HCT116 (cell line): ENCODE data around the gene ZFX. TPM values are rescaled to one million over a fixed set of nuclear protein-coding genes. Genes with fewer than 3 reads are reported as not detected.

ENCODE experiments used
- ATAC-seq: fragments of 200-7000 bp; cut with Tn5 transposase; 2 replicates; pipeline ENCODE4 v1.9.1; 2020; ENCODE audit warnings: mild to moderate bottlenecking, moderate library complexity
- BruUV-seq: library from RNA; stranded (reverse); fragments of 400-500 nt; replicated peaks from 2 replicates; lab custom pipeline; 2021; lab: Mats Ljungman, UMichigan
- CTCF ChIA-PET: fragments of 300-600 bp; sonication (Branson Sonifier 250); formaldehyde crosslinking; loops from one replicate; lab custom pipeline; 2021; ENCODE audit warnings: antibody characterized with exemption; lab: Charles Lee
- POLR2A ChIA-PET: fragments of 300-600, 350-600 bp; sonication (Branson Sonifier 250); formaldehyde crosslinking; loops from one replicate; lab custom pipeline; 2021; ENCODE audit warnings: antibody characterized with exemption; lab: Charles Lee
- RAD21 ChIA-PET, 2 experiments: fragments of 300-600 bp; sonication (Branson Sonifier 250); formaldehyde crosslinking; loops; one replicate each; lab custom pipeline; 2023; ENCODE audit warnings: low total read pairs in 2 of 2; ENCODE audit not compliant: uncharacterized antibody in 2 of 2, unreplicated experiment in 2 of 2, low non-redundant PET in 1 of 2; lab: Charles Lee
- DNase-seq: peaks from one replicate; pipeline ENCODE4 v3.0.0-alpha.2; 2010; ENCODE audit warnings: low read depth, low spot score
- H2AFZ ChIP-seq: fragments of 200-600 bp; shearing (Covaris generic), sonication (generic); 2 replicates; pipeline ENCODE4 v1.6.1; 2017; ENCODE audit warnings: low read depth, mixed run types, mixed read lengths, antibody characterized with exemption, low read length; ENCODE audit not compliant: poor library complexity, severe bottlenecking
- H3K27ac ChIP-seq: 2 replicates; pipeline ENCODE4 v1.5.1; 2012; ENCODE audit warnings: low read depth, low read length
- H3K27me3 ChIP-seq: fragments of 200-600 bp; sonication (generic); 2 replicates; pipeline ENCODE4 v1.6.1; 2016; ENCODE audit warnings: mixed run types, low read length, mixed read lengths; ENCODE audit not compliant: insufficient read depth
- H3K36me3 ChIP-seq, 2 experiments: fragments of 200-500 bp in 1 of 2; fragments of 200-600 bp in 1 of 2; sonication (Bioruptor generic) in 1 of 2; sonication (generic) in 1 of 2; 2 replicates each; pipeline versions ENCODE4 v1.5.1 to v1.6.1; 2014 to 2016; ENCODE audit warnings: low read length in 2 of 2, inconsistent platforms in 1 of 2, mixed read lengths in 1 of 2, mixed run types in 1 of 2; ENCODE audit not compliant: insufficient read depth in 2 of 2, control insufficient read depth in 1 of 2
- H3K4me1 ChIP-seq, 2 experiments: fragments of 200-600 bp in 1 of 2; sonication (generic) in 1 of 2; 2 replicates each; pipeline versions ENCODE4 v1.5.1 to v1.6.1; 2012 to 2017; ENCODE audit warnings: low read length in 2 of 2, inconsistent platforms in 1 of 2, mild to moderate bottlenecking in 1 of 2, mixed read lengths in 1 of 2, mixed run types in 1 of 2, moderate library complexity in 1 of 2; ENCODE audit not compliant: insufficient read depth in 2 of 2, control insufficient read depth in 1 of 2
- H3K4me2 ChIP-seq: fragments of 200-600 bp; sonication (generic); 2 replicates; pipeline ENCODE4 v1.6.1; 2017; ENCODE audit warnings: mixed run types, low read length, mixed read lengths
- H3K4me3 ChIP-seq, 2 experiments: fragments of 200-600 bp in 1 of 2; sonication (generic) in 1 of 2; replicated peaks in 1 of 2; 2 replicates each; pipeline ENCODE4 v1.5.1; 2011 to 2016; ENCODE audit warnings: low read length in 2 of 2, control low read depth in 1 of 2, low read depth in 1 of 2, mild to moderate bottlenecking in 1 of 2, mixed read lengths in 1 of 2, mixed run types in 1 of 2
- H3K79me2 ChIP-seq: fragments of 200-600 bp; sonication (generic); 2 replicates; pipeline ENCODE4 v1.6.1; 2017; ENCODE audit warnings: mild to moderate bottlenecking, mixed run types, low read length, moderate library complexity, mixed read lengths; ENCODE audit not compliant: insufficient read depth
- H3K9ac ChIP-seq: fragments of 200-600 bp; sonication (generic); 2 replicates; pipeline ENCODE4 v1.6.1; 2016; ENCODE audit warnings: low read length, mixed read lengths
- H3K9me2 ChIP-seq: fragments of 200-600 bp; sonication (generic), shearing (Covaris generic); 2 replicates; pipeline ENCODE4 v1.6.1; 2017; ENCODE audit warnings: mixed run types, mild to moderate bottlenecking, moderate library complexity; ENCODE audit not compliant: insufficient read depth
- H3K9me3 ChIP-seq, 2 experiments: fragments of 200-500 bp in 1 of 2; fragments of 200-600 bp in 1 of 2; sonication (Bioruptor generic) in 1 of 2; sonication (generic) in 1 of 2; 2 replicates each; pipeline ENCODE4 v1.6.1; 2014 to 2017; ENCODE audit warnings: low read length in 2 of 2, mixed read lengths in 2 of 2, inconsistent platforms in 1 of 2, low read depth in 1 of 2, mild to moderate bottlenecking in 1 of 2, mixed run types in 1 of 2, moderate library complexity in 1 of 2; ENCODE audit not compliant: control insufficient read depth in 1 of 2, insufficient read depth in 1 of 2
- H4K20me1 ChIP-seq: fragments of 200-600 bp; sonication (generic), shearing (Covaris generic); 2 replicates; pipeline ENCODE4 v1.6.1; 2017; ENCODE audit warnings: mixed run types, mild to moderate bottlenecking, moderate library complexity; ENCODE audit not compliant: insufficient read depth
- CEBPB ChIP-seq: IDR thresholded peaks from 2 replicates; pipeline ENCODE4 v1.6.1; 2012; ENCODE audit warnings: low read depth
- EGR1 ChIP-seq: IDR thresholded peaks from 2 replicates; pipeline ENCODE4 v1.6.1; 2012; ENCODE audit warnings: low read depth
- EZH2phosphoT487 ChIP-seq: fragments of 200-600 bp; IDR thresholded peaks from 2 replicates; pipeline ENCODE4 v1.6.1; 2018; ENCODE audit warnings: antibody characterized with exemption, borderline replicate concordance
- FOSL1 ChIP-seq: IDR thresholded peaks from 2 replicates; pipeline ENCODE4 v1.6.1; 2012; ENCODE audit warnings: low read depth
- JUND ChIP-seq: IDR thresholded peaks from 2 replicates; pipeline ENCODE4 v1.6.1; 2012
- POLR2A ChIP-seq: IDR thresholded peaks from 2 replicates; pipeline ENCODE4 v1.7.0; 2011; ENCODE audit warnings: borderline replicate concordance; ENCODE audit not compliant: insufficient read depth, insufficient read length; ENCODE audit errors: extremely low read depth
- POLR2AphosphoS5 ChIP-seq: IDR thresholded peaks from 2 replicates; pipeline ENCODE4 v1.6.1; 2011; ENCODE audit warnings: mild to moderate bottlenecking, low read depth, low read length, moderate library complexity
- RAD21 ChIP-seq: IDR thresholded peaks from 2 replicates; pipeline ENCODE4 v1.6.1; 2012; ENCODE audit warnings: low read depth, mild to moderate bottlenecking
- SIN3A ChIP-seq: IDR thresholded peaks from 2 replicates; pipeline ENCODE4 v1.6.1; 2012; ENCODE audit warnings: low read depth
- SP1 ChIP-seq: IDR thresholded peaks from 2 replicates; pipeline ENCODE4 v1.6.1; 2012; ENCODE audit warnings: low read depth
- SRF ChIP-seq: IDR thresholded peaks from 2 replicates; pipeline ENCODE4 v1.6.1; 2012; ENCODE audit warnings: low read depth
- ZFX ChIP-seq: fragments of 450-650 bp; IDR thresholded peaks from 2 replicates; pipeline ENCODE4 v1.6.1; 2017
- intact Hi-C: fragments of 100-400 bp; cut with micrococcal nuclease; formaldehyde crosslinking; loops from 2 replicates; pipeline ENCODE4 v1.10.0; 2022
- total RNA-seq: library from RNA; stranded (reverse); gene quantifications from one replicate; pipeline ENCODE4 v1.2.1, GENCODE V29; 2021; ENCODE audit not compliant: unreplicated experiment
- TF ChIP-seq, protein P1 (sequence below): IDR thresholded peaks from 2 replicates; pipeline ENCODE4 v1.6.1; 2012; ENCODE audit warnings: low read depth
- TF ChIP-seq, protein P2 (sequence below): IDR thresholded peaks from 2 replicates; pipeline ENCODE4 v1.6.1; 2012
- TF ChIP-seq, protein P3 (sequence below): IDR thresholded peaks from 2 replicates; pipeline ENCODE4 v1.6.1; 2011; ENCODE audit warnings: mild to moderate bottlenecking, low read length, moderate library complexity; ENCODE audit not compliant: insufficient replicate concordance; ENCODE audit errors: extremely low read depth

ZFX gene
- total RNA-seq, 1 experiment from 2014 or later: 28.1 TPM

DNA sequence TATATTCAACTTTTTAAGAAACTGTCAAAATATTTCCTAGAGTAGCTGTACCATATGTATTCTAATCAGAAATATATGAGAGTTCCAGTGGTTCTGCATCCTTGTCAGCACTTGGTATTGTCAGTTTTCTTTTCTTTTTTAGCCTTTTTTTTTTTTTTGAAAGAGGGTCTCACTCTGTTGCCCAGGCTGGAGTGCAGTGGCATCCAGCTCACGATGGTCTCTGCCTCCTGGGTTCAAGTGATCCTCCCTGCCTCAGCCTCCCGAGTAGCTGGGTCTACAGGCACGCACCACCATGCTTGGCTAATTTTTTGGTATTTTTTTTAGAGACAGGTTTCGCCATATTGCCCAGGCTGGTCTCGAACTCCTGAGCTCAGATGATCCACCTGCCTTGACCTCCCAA lies 79.1 kb downstream of the ZFX start:
- Histone ChIP-seq H3K36me3 (no peaks in the 10 kb centered on the region), H3K9ac (no peak overlapping the region), H4K20me1 (no peaks in the 10 kb centered on the region), H3K4me2 (no peak overlapping the region), H3K9me3 (no peaks in the 10 kb centered on the region), H2AFZ (no peak overlapping the region), H3K79me2 (no peaks in the 10 kb centered on the region), H3K4me3 (no peak overlapping the region), H3K4me1 (peaks cover 5 to 8% of the 10 kb centered on the region in 2 experiments; a peak in 2 of 4 replicates), H3K27ac (no peak overlapping the region), H3K9me2 (no peaks in the 10 kb centered on the region), H3K27me3 (no peaks in the 10 kb centered on the region)
- no TSS peak for BruUV-seq
- intact Hi-C loops: no loop called here
- ChIA-PET RAD21 (no interaction called here), POLR2A (interaction anchor here (0.7 kb wide), 1 partner anchor 158 kb away, joined by 3 read pairs; no protein-coding TSS in a partner anchor), CTCF (no interaction called here)
- ATAC-seq: no peak
- TF ChIP-seq CEBPB (no peak), EGR1 (no peak), ZFX (no peak), JUND (no peak), RAD21 (no peak), SIN3A (no peak), POLR2A (no peak), FOSL1 (no peak), SP1 (no peak), POLR2AphosphoS5 (no peak), SRF (no peak), EZH2phosphoT487 (no peak)
- TF ChIP-seq, protein P1, sequence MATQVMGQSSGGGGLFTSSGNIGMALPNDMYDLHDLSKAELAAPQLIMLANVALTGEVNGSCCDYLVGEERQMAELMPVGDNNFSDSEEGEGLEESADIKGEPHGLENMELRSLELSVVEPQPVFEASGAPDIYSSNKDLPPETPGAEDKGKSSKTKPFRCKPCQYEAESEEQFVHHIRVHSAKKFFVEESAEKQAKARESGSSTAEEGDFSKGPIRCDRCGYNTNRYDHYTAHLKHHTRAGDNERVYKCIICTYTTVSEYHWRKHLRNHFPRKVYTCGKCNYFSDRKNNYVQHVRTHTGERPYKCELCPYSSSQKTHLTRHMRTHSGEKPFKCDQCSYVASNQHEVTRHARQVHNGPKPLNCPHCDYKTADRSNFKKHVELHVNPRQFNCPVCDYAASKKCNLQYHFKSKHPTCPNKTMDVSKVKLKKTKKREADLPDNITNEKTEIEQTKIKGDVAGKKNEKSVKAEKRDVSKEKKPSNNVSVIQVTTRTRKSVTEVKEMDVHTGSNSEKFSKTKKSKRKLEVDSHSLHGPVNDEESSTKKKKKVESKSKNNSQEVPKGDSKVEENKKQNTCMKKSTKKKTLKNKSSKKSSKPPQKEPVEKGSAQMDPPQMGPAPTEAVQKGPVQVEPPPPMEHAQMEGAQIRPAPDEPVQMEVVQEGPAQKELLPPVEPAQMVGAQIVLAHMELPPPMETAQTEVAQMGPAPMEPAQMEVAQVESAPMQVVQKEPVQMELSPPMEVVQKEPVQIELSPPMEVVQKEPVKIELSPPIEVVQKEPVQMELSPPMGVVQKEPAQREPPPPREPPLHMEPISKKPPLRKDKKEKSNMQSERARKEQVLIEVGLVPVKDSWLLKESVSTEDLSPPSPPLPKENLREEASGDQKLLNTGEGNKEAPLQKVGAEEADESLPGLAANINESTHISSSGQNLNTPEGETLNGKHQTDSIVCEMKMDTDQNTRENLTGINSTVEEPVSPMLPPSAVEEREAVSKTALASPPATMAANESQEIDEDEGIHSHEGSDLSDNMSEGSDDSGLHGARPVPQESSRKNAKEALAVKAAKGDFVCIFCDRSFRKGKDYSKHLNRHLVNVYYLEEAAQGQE: no peak
- TF ChIP-seq, protein P2, sequence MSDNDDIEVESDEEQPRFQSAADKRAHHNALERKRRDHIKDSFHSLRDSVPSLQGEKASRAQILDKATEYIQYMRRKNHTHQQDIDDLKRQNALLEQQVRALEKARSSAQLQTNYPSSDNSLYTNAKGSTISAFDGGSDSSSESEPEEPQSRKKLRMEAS: no peak
- TF ChIP-seq, protein P3, sequence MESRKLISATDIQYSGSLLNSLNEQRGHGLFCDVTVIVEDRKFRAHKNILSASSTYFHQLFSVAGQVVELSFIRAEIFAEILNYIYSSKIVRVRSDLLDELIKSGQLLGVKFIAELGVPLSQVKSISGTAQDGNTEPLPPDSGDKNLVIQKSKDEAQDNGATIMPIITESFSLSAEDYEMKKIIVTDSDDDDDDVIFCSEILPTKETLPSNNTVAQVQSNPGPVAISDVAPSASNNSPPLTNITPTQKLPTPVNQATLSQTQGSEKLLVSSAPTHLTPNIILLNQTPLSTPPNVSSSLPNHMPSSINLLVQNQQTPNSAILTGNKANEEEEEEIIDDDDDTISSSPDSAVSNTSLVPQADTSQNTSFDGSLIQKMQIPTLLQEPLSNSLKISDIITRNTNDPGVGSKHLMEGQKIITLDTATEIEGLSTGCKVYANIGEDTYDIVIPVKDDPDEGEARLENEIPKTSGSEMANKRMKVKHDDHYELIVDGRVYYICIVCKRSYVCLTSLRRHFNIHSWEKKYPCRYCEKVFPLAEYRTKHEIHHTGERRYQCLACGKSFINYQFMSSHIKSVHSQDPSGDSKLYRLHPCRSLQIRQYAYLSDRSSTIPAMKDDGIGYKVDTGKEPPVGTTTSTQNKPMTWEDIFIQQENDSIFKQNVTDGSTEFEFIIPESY: no peak
- no peak for DNase-seq
